ENCODE results near the gene MAN2B1. TPM values are rescaled to one million over a fixed set of nuclear protein-coding genes. Genes with fewer than 3 reads are reported as not detected.

The MAN2B1 gene
- total RNA-seq, 4 donors from 2014 or later: 61.0 to 186 (median 88.5) TPM

GRCh38 chr19:12695096-12695495 lies 28.6 kb upstream of the MAN2B1 start:
- no peak for TF ChIP-seq CTCF (IDR thresholded peaks at IDR 0.05; ENCODE audit: low read depth)

DNA sequence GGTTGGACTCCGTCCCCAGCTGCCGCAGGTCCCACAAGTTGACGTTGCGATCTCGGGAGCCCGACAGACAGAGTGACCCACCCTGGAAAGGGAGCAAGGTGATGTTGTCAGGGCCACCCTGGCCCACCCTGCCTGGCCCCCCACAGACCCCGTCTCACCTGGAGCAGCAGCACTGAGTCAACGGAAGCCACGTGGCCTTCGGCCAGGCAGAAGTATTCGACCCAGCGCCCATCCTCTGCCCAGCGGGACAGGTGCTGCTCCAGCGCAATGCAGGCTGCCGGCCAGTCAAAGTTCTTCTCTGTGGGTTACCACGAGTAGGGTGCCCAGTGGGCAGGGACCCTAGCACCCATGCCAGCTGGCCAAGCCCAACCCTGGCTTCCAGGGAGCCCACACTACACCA lies 28.1 kb upstream of the MAN2B1 start:
- no peak for TF ChIP-seq CTCF (IDR thresholded peaks at IDR 0.05; ENCODE audit: low read depth)

GRCh38 chr19:12692960-12693359 lies 26.4 kb upstream of the MAN2B1 start:
- no peak for TF ChIP-seq CTCF (IDR thresholded peaks at IDR 0.05; ENCODE audit: low read depth)

DNA sequence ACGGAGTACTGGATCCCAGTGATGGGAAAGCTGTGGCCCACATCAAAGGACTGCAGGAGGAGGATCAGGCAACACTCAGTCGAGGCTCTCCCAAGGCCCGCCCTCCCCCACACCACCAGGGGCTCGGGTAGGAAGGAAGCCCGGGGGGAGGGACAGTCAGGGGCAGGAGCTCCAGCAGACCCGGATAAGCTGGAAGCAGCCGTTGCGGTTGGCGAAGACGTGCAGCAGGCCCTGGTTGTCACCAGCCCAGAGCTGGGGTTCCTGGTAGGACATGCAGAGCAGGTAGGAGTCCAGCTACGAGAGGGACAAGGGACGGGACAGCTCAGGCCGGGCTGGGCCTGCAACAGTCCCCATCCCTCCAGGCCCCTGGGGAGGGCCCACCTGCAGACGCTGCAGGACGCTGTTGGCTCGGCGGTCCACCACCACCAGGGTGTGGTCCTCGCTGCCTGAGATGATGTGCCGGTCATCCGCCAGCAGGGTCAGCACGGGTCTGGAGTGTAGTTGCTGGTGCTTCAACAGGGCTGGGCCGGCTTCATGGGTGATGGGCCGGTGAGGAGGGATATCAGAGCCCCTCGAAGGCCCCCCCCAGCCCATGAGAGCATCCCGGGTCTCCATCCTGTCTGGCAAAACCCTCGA lies 23.2 kb upstream of the MAN2B1 start:
- no peak for TF ChIP-seq CTCF (IDR thresholded peaks at IDR 0.05; ENCODE audit: low read depth)

- TF ChIP-seq CTCF (IDR thresholded peaks at IDR 0.05; ENCODE audit: low read depth): no peak
Observed at GRCh38 chr19:12689012-12689411, 22.5 kb upstream of the MAN2B1 start.

- TF ChIP-seq CTCF (IDR thresholded peaks at IDR 0.05; ENCODE audit: low read depth): no peak
Observed at GRCh38 chr19:12687496-12688196, 21.1 kb upstream of the MAN2B1 start, which contains the start of gene GNG14. Gene GNG14 (plus strand): TSS chr19:12687998. CDS start chr19:12688049, 51 bp downstream.

DNA sequence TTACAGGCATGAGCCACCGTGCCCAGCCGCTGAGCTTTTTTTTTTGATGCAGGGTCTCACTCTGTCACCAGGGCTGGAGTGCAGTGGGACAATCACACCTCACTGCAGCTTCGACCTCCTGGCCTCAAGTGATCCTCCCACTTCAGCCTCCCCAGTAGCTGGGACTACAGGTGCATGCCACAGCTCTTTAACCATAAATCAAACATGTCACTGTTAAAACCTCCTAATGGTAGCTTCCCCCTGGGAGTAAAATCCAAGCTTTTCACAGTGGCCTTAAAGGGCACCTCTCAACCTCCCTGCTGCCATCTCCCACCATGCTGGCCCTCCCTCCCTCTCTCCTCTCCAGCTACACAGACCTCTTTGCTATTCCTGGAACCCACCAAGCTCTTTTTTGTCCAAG lies 19.3 kb upstream of the MAN2B1 start:
- no peak for TF ChIP-seq CTCF (IDR thresholded peaks at IDR 0.05; ENCODE audit: low read depth)

All from subcutaneous adipose tissue (tissue), 4 donors.